D721Med (cell line): ENCODE results near the gene ARHGEF17.
A peak's percentile ranks its signal among the peaks of the same experiment; 100 is the strongest.

Source experiments
- DNase-seq: peaks from one replicate; pipeline ENCODE4 v3.0.0; 2011; ENCODE audit warnings: low spot score; ENCODE audit not compliant: insufficient read length
- FAIRE-seq: peaks from 2 replicates; lab custom pipeline; 2011; peaks lifted over from hg19 to GRCh38; lab: Jason Lieb, UNC
- CTCF ChIP-seq: IDR thresholded peaks from 2 replicates; pipeline ENCODE4 v1.5.1; 2012; ENCODE audit warnings: mild to moderate bottlenecking, control low read depth; ENCODE audit not compliant: insufficient read depth; ENCODE audit errors: missing control alignments

Gene ARHGEF17

GRCh38 chr11:73399159-73399590 lies 91.1 kb downstream of the ARHGEF17 start:
- DNase-seq (no peak), FAIRE-seq (no peak)
- TF ChIP-seq CTCF = no peak

GRCh38 chr11:73399636-73400035 lies 91.6 kb downstream of the ARHGEF17 start:
- no peak for TF ChIP-seq CTCF
- no peak for DNase-seq
- FAIRE-seq = no peak

- FAIRE-seq (no peak), DNase-seq (no peak)
- no peak for TF ChIP-seq CTCF
Measured at GRCh38 chr11:73400293-73400692, 92.2 kb downstream of the ARHGEF17 start.

GRCh38 chr11:73401217-73401923 lies 93.3 kb downstream of the ARHGEF17 start:
- FAIRE-seq (no peak), DNase-seq (peak; percentile 4)
- no peak for TF ChIP-seq CTCF

- no peak for TF ChIP-seq CTCF
- no peak for FAIRE-seq
- peak; percentile 13 for DNase-seq
Measured at GRCh38 chr11:73401924-73402833, 94.1 kb downstream of the ARHGEF17 start.

GRCh38 chr11:73402834-73403185 lies 94.7 kb downstream of the ARHGEF17 start:
- TF ChIP-seq CTCF = peak; percentile 20
- FAIRE-seq (no peak), DNase-seq (no peak)
